Measurements from ENCODE around the gene CHD6. TPM values are rescaled to one million over a fixed set of nuclear protein-coding genes. Genes with fewer than 3 reads are reported as not detected.

The CHD6 gene
- total and polyA plus RNA-seq, 2 experiments from 2014 or later = 12.6 to 24.9 TPM

- Histone ChIP-seq H3K9me2 (ENCODE audit: insufficient read depth) (no peaks in the 10 kb centered on the region), H3K4me2 (ENCODE audit: unreplicated experiment) (no peak overlapping the region), H4K20me1 (ENCODE audit: insufficient read depth) (no peaks in the 10 kb centered on the region), H3K9me3 (ENCODE audit: low read depth) (no peaks in the 10 kb centered on the region), H3K9ac (no peak overlapping the region), H3K4me1 (ENCODE audit: insufficient read depth) (no peaks in the 10 kb centered on the region), H3K27me3 (replicated peaks; ENCODE audit: insufficient read depth) (peaks cover 19% of the 10 kb centered on the region), H3K36me3 (ENCODE audit: low read depth) (no peaks in the 10 kb centered on the region), H3F3A (ENCODE audit: insufficient read depth) (no peaks in the 10 kb centered on the region), H3K4me3 (no peak overlapping the region), H3K79me2 (ENCODE audit: insufficient read depth) (no peaks in the 10 kb centered on the region), H2AFZ (no peak overlapping the region), H3K27ac (no peak overlapping the region)
- in situ Hi-C loops (cut with MboI) = no loop called here
- 27 to 30% methylated on average over 4 of the region's 4 CpGs for WGBS, 2 experiments (ENCODE audit: low coverage in 1 of 2, low lambda C conversion rate in 2 of 2, missing lambda C conversion rate in 2 of 2)
- no peak for TF ChIP-seq EZH2 (IDR thresholded peaks at IDR 0.05; ENCODE audit: insufficient read depth, poor library complexity, severe bottlenecking)
- no peak for TF ChIP-seq EZH2phosphoT487 (IDR thresholded peaks at IDR 0.05; ENCODE audit: insufficient read depth, low read depth)
- no peak for DNase-seq
Measured at GRCh38 chr20:41371371-41371770, 246.8 kb downstream of the CHD6 start.

DNA sequence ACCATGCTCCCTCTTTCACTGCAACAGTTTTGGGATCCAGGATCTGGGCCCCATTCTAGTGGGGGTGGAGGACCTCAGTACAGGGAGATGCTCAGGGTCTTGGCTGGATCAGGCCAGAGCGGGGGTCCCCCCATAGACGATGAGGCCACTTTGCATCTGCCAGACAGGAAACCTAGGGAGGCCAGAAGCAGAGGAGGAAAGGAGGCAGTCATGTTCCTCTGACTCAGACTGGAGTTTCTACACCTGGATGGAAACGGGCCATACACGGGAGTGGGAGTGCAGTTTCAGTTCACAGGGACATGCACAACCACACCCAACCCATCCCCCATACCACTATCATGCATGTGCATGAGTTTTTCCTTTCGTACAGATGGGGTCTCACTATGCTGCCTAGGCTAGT is 248.0 kb downstream of the CHD6 start:
- no peak for DNase-seq
- Histone ChIP-seq H3K4me1 (ENCODE audit: insufficient read depth) (no peaks in the 10 kb centered on the region), H3K4me3 (no peak overlapping the region), H2AFZ (no peak overlapping the region), H3K27ac (no peak overlapping the region), H3F3A (ENCODE audit: insufficient read depth) (no peaks in the 10 kb centered on the region), H4K20me1 (ENCODE audit: insufficient read depth) (no peaks in the 10 kb centered on the region), H3K27me3 (replicated peaks; ENCODE audit: insufficient read depth) (peaks cover 29% of the 10 kb centered on the region), H3K36me3 (ENCODE audit: low read depth) (no peaks in the 10 kb centered on the region), H3K4me2 (ENCODE audit: unreplicated experiment) (no peak overlapping the region), H3K9ac (no peak overlapping the region), H3K79me2 (ENCODE audit: insufficient read depth) (no peaks in the 10 kb centered on the region), H3K9me2 (ENCODE audit: insufficient read depth) (no peaks in the 10 kb centered on the region), H3K9me3 (ENCODE audit: low read depth) (no peaks in the 10 kb centered on the region)
- 43 to 54% methylated on average over 5 of the region's 5 CpGs for WGBS, 2 experiments (ENCODE audit: low coverage in 1 of 2, low lambda C conversion rate in 2 of 2, missing lambda C conversion rate in 2 of 2)
- TF ChIP-seq EZH2 (IDR thresholded peaks at IDR 0.05; ENCODE audit: insufficient read depth, poor library complexity, severe bottlenecking) (no peak), EZH2phosphoT487 (IDR thresholded peaks at IDR 0.05; ENCODE audit: insufficient read depth, low read depth) (no peak)
- in situ Hi-C loops (cut with MboI) = no loop called here

- Histone ChIP-seq H3F3A (ENCODE audit: insufficient read depth) (no peaks in the 10 kb centered on the region), H3K9me3 (ENCODE audit: low read depth) (no peaks in the 10 kb centered on the region), H3K27me3 (replicated peaks; ENCODE audit: insufficient read depth) (peaks cover 33% of the 10 kb centered on the region), H2AFZ (no peak overlapping the region), H3K79me2 (ENCODE audit: insufficient read depth) (no peaks in the 10 kb centered on the region), H4K20me1 (ENCODE audit: insufficient read depth) (no peaks in the 10 kb centered on the region), H3K9ac (no peak overlapping the region), H3K4me1 (ENCODE audit: insufficient read depth) (no peaks in the 10 kb centered on the region), H3K4me3 (no peak overlapping the region), H3K27ac (no peak overlapping the region), H3K4me2 (ENCODE audit: unreplicated experiment) (no peak overlapping the region), H3K9me2 (ENCODE audit: insufficient read depth) (no peaks in the 10 kb centered on the region), H3K36me3 (ENCODE audit: low read depth) (no peaks in the 10 kb centered on the region)
- DNase-seq = no peak
- WGBS, 2 experiments (ENCODE audit: low coverage in 1 of 2, low lambda C conversion rate in 2 of 2, missing lambda C conversion rate in 2 of 2) = 52 to 54% methylated on average over 2 of the region's 2 CpGs
- no peak for TF ChIP-seq EZH2 (IDR thresholded peaks at IDR 0.05; ENCODE audit: insufficient read depth, poor library complexity, severe bottlenecking)
- no peak for TF ChIP-seq EZH2phosphoT487 (IDR thresholded peaks at IDR 0.05; ENCODE audit: insufficient read depth, low read depth)
- in situ Hi-C loops (cut with MboI) = no loop called here
Measured at GRCh38 chr20:41369673-41370072, 248.5 kb downstream of the CHD6 start.

GRCh38 chr20:41367956-41368355 is 250.2 kb downstream of the CHD6 start:
- no peaks in the 10 kb centered on the region for H3K9me2 ChIP-seq (ENCODE audit: insufficient read depth)
- H3K79me2 ChIP-seq (ENCODE audit: insufficient read depth) = no peaks in the 10 kb centered on the region
- peaks cover 31% of the 10 kb centered on the region for H3K27me3 ChIP-seq (replicated peaks; ENCODE audit: insufficient read depth)
- in situ Hi-C loops (cut with MboI) = no loop called here
- no peaks in the 10 kb centered on the region for H4K20me1 ChIP-seq (ENCODE audit: insufficient read depth)
- TF ChIP-seq EZH2 (IDR thresholded peaks at IDR 0.05; ENCODE audit: insufficient read depth, poor library complexity, severe bottlenecking) = no peak
- no peak for TF ChIP-seq EZH2phosphoT487 (IDR thresholded peaks at IDR 0.05; ENCODE audit: insufficient read depth, low read depth)
- H3K36me3 ChIP-seq (ENCODE audit: low read depth) = no peaks in the 10 kb centered on the region
- no peak overlapping the region for H3K9ac ChIP-seq
- DNase-seq = no peak
- 90 to 97% methylated on average over 3 of the region's 3 CpGs for WGBS, 2 experiments (ENCODE audit: low coverage in 1 of 2, low lambda C conversion rate in 2 of 2, missing lambda C conversion rate in 2 of 2)
- no peaks in the 10 kb centered on the region for H3K4me1 ChIP-seq (ENCODE audit: insufficient read depth)
- H3K4me3 ChIP-seq = no peak overlapping the region
- no peak overlapping the region for H2AFZ ChIP-seq
- H3K4me2 ChIP-seq (ENCODE audit: unreplicated experiment) = no peak overlapping the region
- no peak overlapping the region for H3K27ac ChIP-seq
- H3K9me3 ChIP-seq (ENCODE audit: low read depth) = no peaks in the 10 kb centered on the region
- no peaks in the 10 kb centered on the region for H3F3A ChIP-seq (ENCODE audit: insufficient read depth)

- H3F3A ChIP-seq (ENCODE audit: insufficient read depth) = no peaks in the 10 kb centered on the region
- in situ Hi-C loops (cut with MboI) = no loop called here
- no peak overlapping the region for H3K4me2 ChIP-seq (ENCODE audit: unreplicated experiment)
- no peak overlapping the region for H2AFZ ChIP-seq
- no peaks in the 10 kb centered on the region for H4K20me1 ChIP-seq (ENCODE audit: insufficient read depth)
- H3K9ac ChIP-seq = no peak overlapping the region
- H3K79me2 ChIP-seq (ENCODE audit: insufficient read depth) = no peaks in the 10 kb centered on the region
- no peaks in the 10 kb centered on the region for H3K4me1 ChIP-seq (ENCODE audit: insufficient read depth)
- no peaks in the 10 kb centered on the region for H3K36me3 ChIP-seq (ENCODE audit: low read depth)
- H3K4me3 ChIP-seq = no peak overlapping the region
- peaks cover 31% of the 10 kb centered on the region for H3K27me3 ChIP-seq (replicated peaks; ENCODE audit: insufficient read depth)
- 73 to 78% methylated on average over 13 of the region's 13 CpGs for WGBS, 2 experiments (ENCODE audit: low coverage in 1 of 2, low lambda C conversion rate in 2 of 2, missing lambda C conversion rate in 2 of 2)
- H3K9me3 ChIP-seq (ENCODE audit: low read depth) = no peaks in the 10 kb centered on the region
- TF ChIP-seq EZH2phosphoT487 (IDR thresholded peaks at IDR 0.05; ENCODE audit: insufficient read depth, low read depth) = no peak
- H3K27ac ChIP-seq = no peak overlapping the region
- no peak for DNase-seq
- H3K9me2 ChIP-seq (ENCODE audit: insufficient read depth) = no peaks in the 10 kb centered on the region
Measured at GRCh38 chr20:41367393-41367695, 250.8 kb downstream of the CHD6 start.
